ENCODE results near the gene C1orf185.
"Not testable (repeated sequence)": the region's sequence is repeated elsewhere in the genome, so short reads cannot be mapped to it uniquely, and the experiment has no call there.

Gene C1orf185

DNA sequence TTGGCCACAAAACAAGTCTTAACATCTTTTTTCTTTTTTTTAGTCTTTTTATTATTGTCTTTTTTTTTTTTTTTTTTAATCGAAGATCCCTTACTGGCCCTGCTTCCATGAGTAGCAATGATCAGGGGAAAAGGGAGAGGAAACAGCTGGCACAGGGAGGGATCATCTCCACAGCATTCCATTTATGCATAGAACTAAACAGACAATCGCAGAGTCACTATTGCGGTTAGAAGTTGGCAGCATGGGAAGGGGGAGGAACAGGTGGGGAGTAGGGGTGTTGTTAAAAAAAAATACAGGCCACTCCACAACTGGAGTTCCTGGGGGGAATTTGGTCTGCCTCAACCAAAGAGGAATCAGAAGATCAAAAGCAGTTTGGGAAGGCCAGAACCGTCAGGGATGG lies 55.4 kb downstream of the C1orf185 start:
- H3K4me1 ChIP-seq (ENCODE audit: insufficient read depth, low read length), result no peaks in the 10 kb centered on the region
- H3K4me3 ChIP-seq (ENCODE audit: low read length), result no peak overlapping the region
- no peaks in the 10 kb centered on the region for H3K9me3 ChIP-seq (ENCODE audit: low read length)
- H3K36me3 ChIP-seq (ENCODE audit: insufficient read depth, low read length), result no peaks in the 10 kb centered on the region
- no peak overlapping the region for H2AFZ ChIP-seq (ENCODE audit: low read depth, low read length)
- H3K27me3 ChIP-seq (ENCODE audit: insufficient read depth, low read length), result no peaks in the 10 kb centered on the region

DNA sequence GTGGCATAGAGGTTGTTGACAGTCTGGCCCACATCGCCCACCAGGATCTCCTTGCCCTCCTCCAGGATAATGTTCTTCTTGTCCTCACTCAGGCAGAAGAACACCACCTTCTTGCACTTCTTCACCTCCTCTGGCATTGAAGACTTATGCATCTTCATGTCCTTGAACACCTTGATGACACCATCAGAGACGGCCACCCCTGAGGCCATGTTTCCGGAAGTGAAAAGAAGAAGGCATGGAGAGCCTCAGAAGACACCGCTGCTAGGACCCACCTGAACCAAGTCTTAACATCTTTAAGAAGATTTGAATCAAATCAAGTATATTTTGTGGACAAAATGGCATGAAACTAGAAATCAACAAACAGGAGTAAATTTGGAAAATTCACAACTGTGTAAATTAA lies 56.2 kb downstream of the C1orf185 start:
- H3K9me3 ChIP-seq (ENCODE audit: low read length), result no peaks in the 10 kb centered on the region
- H2AFZ ChIP-seq (ENCODE audit: low read depth, low read length), result no peak overlapping the region
- H3K36me3 ChIP-seq (ENCODE audit: insufficient read depth, low read length), result no peaks in the 10 kb centered on the region
- H3K27me3 ChIP-seq (ENCODE audit: insufficient read depth, low read length), result no peaks in the 10 kb centered on the region
- H3K4me1 ChIP-seq (ENCODE audit: insufficient read depth, low read length), result no peaks in the 10 kb centered on the region
- no peak overlapping the region for H3K4me3 ChIP-seq (ENCODE audit: low read length)

DNA sequence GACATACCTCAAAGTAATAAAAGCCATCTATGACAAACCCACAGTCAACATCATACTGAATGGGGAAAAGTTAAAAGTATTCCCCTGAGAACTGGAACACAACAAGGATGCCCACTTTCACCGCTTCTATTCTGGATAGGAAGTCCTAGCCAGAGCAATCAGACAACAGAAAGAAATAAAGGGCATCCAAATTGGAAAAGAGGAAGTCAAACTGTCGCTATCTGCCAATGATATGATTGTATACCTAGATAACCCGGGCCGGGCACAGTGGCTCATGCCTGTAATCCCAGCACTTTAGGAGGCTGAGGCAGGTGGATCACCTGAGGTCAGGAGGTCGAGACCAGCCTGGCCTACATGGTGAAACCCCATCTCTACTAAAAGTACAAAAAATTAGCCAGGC lies 60.5 kb downstream of the C1orf185 start:
- H2AFZ ChIP-seq (ENCODE audit: low read depth, low read length); H3K9me3 ChIP-seq (ENCODE audit: low read length); H3K27me3 ChIP-seq (ENCODE audit: insufficient read depth, low read length); H3K36me3 ChIP-seq (ENCODE audit: insufficient read depth, low read length); H3K4me3 ChIP-seq (ENCODE audit: low read length); H3K4me1 ChIP-seq (ENCODE audit: insufficient read depth, low read length): not testable (repeated sequence)

DNA sequence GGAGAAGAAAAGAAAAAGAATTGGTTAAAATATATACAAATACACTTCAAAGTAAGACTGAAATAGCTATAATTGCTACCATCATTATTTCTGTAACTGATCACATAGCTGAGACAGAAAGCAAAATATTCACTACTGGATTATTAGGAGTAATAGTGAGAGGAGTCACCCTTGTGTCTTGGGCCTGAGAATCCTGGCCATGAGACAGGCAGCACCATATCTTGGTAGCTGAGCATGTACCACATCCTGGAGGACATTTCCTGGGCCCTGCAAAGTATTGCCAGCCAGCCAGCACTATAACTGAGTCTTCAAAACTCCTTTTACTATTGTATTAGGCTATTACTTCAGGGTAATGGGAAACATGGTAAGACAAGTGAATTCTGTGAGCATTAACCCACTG lies 63.5 kb downstream of the C1orf185 start:
- Histone ChIP-seq H3K36me3 (ENCODE audit: insufficient read depth, low read length) (no peaks in the 10 kb centered on the region), H3K9me3 (ENCODE audit: low read length) (no peaks in the 10 kb centered on the region), H2AFZ (ENCODE audit: low read depth, low read length) (no peak overlapping the region), H3K4me3 (ENCODE audit: low read length) (no peak overlapping the region), H3K4me1 (ENCODE audit: insufficient read depth, low read length) (no peaks in the 10 kb centered on the region), H3K27me3 (ENCODE audit: insufficient read depth, low read length) (no peaks in the 10 kb centered on the region)

DNA sequence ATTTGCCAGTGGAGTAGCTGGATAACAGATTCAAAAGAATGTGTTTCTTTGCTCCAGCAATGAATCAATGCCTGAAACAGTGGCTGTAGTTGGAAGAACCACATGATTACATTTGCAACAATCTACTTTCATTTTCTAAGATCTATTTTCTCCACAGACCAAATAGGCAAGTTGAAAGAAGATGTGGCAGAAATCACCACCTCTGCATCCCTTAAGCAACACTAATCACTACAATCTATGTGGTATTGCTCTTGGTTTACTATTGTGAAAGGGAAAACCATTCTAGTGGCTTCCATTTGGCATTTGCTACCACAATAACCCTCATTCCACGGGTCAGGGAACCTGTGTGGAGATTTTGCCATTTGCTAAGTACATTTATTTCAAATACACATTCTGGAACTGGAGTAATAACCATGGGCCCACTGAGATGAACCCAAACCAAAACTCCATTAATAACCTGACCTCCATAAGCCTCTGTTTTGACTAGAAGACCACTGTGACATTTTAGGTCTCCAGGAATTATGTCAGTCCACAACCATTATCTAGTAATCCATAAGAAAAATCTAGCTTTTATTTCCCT lies 66.3 kb downstream of the C1orf185 start:
- Histone ChIP-seq H3K9me3 (ENCODE audit: low read length) (no peaks in the 10 kb centered on the region), H2AFZ (ENCODE audit: low read depth, low read length) (no peak overlapping the region), H3K36me3 (ENCODE audit: insufficient read depth, low read length) (no peaks in the 10 kb centered on the region), H3K4me3 (ENCODE audit: low read length) (no peak overlapping the region), H3K4me1 (ENCODE audit: insufficient read depth, low read length) (no peaks in the 10 kb centered on the region), H3K27me3 (ENCODE audit: insufficient read depth, low read length) (no peaks in the 10 kb centered on the region)

DNA sequence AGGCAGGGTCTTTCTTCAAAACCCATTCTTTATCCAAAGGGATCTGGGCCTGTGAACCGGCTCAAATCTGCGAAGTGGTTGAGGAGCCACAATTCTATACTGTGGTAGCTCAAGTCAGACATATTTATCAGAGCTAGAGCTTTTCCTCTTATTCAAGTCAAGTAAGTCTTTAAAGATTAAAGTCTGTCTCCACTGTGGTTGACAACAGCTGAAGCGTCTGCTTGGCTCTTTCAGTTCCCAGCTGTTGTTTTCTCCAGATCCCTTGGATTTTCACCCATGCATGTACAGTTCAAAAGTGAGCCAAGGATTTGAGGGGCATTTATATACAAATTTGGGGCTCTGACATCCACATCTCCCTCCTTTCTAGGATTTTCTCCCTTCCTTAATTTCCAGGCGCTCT lies 66.9 kb downstream of the C1orf185 start:
- no peak overlapping the region for H2AFZ ChIP-seq (ENCODE audit: low read depth, low read length)
- no peaks in the 10 kb centered on the region for H3K36me3 ChIP-seq (ENCODE audit: insufficient read depth, low read length)
- no peak overlapping the region for H3K4me3 ChIP-seq (ENCODE audit: low read length)
- no peaks in the 10 kb centered on the region for H3K9me3 ChIP-seq (ENCODE audit: low read length)
- H3K27me3 ChIP-seq (ENCODE audit: insufficient read depth, low read length), result no peaks in the 10 kb centered on the region
- no peaks in the 10 kb centered on the region for H3K4me1 ChIP-seq (ENCODE audit: insufficient read depth, low read length)

DNA sequence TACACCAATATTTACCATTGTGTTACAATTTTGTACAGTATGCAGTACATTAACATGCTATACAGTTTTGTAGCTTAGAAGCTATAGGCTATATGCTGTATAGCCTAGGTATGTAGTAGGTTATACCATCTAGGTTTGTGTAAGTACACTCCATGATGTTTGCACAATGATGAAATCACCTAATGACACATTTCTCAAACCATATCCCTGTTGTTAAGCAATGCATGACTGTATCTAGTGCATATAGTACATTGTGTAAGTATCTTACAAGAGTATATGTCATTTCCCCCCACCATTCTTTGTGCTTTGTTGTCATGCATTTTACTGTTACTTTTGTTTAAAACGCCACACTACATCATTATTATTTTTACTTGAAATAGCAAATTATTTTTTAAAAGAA lies 68.3 kb downstream of the C1orf185 start:
- no peaks in the 10 kb centered on the region for H3K4me1 ChIP-seq (ENCODE audit: insufficient read depth, low read length)
- H3K4me3 ChIP-seq (ENCODE audit: low read length), result no peak overlapping the region
- no peaks in the 10 kb centered on the region for H3K36me3 ChIP-seq (ENCODE audit: insufficient read depth, low read length)
- H2AFZ ChIP-seq (ENCODE audit: low read depth, low read length), result no peak overlapping the region
- H3K9me3 ChIP-seq (ENCODE audit: low read length), result no peaks in the 10 kb centered on the region
- no peaks in the 10 kb centered on the region for H3K27me3 ChIP-seq (ENCODE audit: insufficient read depth, low read length)

DNA sequence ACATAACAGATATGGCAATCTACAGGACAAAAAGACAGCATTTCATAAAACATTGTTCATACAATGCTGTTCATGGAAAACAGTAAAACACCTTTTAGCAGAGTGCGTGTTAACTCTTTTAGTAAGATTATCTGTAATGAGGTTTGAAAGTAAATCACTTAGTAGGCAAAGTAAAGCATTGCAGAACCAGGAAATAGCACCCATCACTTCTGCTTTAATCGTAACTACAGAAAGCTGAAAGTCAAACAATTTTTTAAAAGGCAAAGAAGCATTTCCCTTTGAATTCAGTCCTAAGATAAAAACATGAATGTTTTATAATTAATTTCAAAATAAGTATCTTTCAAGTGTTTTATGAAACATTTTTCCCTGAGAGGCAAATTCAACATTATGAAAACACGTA lies 70.8 kb downstream of the C1orf185 start:
- H3K27me3 ChIP-seq (ENCODE audit: insufficient read depth, low read length), result no peaks in the 10 kb centered on the region

DNA sequence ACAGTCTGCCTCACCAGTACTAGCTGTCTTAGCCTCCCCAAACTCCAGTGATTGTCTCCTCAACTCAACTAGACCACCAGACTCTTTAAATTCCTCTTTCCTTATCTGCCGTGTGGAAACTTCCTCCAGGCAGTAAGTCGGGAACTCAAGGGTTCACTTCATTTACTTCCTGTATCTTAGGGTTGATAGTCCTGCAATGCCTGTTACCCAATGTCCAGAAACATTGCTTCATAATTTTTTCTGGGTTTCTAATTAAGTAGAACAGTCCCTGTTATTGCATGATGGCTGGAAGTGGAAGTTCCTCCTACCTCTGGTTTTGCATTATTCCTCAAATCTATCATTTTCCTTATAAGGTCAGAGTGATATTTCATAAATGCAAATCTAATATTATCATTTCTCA lies 73.2 kb downstream of the C1orf185 start:
- Histone ChIP-seq H3K36me3 (ENCODE audit: insufficient read depth, low read length) (no peaks in the 10 kb centered on the region), H3K9me3 (ENCODE audit: low read length) (no peaks in the 10 kb centered on the region), H2AFZ (ENCODE audit: low read depth, low read length) (no peak overlapping the region), H3K4me1 (ENCODE audit: insufficient read depth, low read length) (no peaks in the 10 kb centered on the region), H3K4me3 (ENCODE audit: low read length) (no peak overlapping the region), H3K27me3 (ENCODE audit: insufficient read depth, low read length) (no peaks in the 10 kb centered on the region)

More for the DNA sequence above, 70.8 kb downstream of the C1orf185 start:
- H3K9me3 ChIP-seq (ENCODE audit: low read length), result no peaks in the 10 kb centered on the region
- no peaks in the 10 kb centered on the region for H3K36me3 ChIP-seq (ENCODE audit: insufficient read depth, low read length)
- H3K4me1 ChIP-seq (ENCODE audit: insufficient read depth, low read length), result no peaks in the 10 kb centered on the region
- H3K4me3 ChIP-seq (ENCODE audit: low read length), result no peak overlapping the region
- no peak overlapping the region for H2AFZ ChIP-seq (ENCODE audit: low read depth, low read length)

DNA sequence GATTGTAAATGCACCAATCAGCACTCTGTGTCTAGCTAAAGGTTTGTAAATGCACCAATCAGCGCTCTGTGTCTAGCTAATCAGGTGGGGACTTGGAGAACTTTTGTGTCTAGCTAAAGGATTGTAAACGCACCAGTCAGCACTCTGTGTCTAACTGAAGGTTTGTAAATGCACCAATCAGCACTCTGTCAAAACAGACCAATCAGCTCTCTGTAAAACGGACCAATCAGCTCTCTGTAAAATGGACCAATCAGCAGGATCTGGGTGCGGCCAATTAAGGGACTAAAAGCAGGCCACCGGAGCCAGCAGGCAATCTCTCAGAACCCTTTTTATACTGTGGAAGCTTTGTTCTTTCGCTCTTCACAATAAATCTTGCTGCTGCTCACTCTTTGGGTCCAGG lies 76.0 kb downstream of the C1orf185 start:
- not testable (repeated sequence) for H3K9me3 ChIP-seq (ENCODE audit: low read length); H2AFZ ChIP-seq (ENCODE audit: low read depth, low read length); H3K4me1 ChIP-seq (ENCODE audit: insufficient read depth, low read length); H3K36me3 ChIP-seq (ENCODE audit: insufficient read depth, low read length); H3K4me3 ChIP-seq (ENCODE audit: low read length); H3K27me3 ChIP-seq (ENCODE audit: insufficient read depth, low read length)

DNA sequence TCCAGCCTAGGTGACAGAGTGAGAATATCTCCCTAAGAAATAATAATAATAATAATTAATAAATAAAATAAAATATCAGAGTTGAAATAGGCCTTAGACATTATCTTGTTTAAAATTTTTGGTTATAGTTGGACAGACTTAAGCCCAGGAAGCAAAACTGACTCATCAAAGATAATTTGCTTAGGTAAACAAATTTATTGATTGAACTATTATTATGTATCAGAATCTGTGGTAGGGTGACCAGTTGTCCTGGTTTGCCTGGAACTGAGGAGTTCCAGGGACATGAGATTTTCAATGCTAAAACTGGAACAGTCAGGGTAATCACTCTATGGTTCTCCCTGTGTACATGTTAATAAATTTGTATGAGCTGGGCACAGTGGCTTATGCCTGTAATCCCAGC lies 86.2 kb downstream of the C1orf185 start:
- Histone ChIP-seq H3K4me3 (ENCODE audit: low read length) (no peak overlapping the region), H2AFZ (ENCODE audit: low read depth, low read length) (no peak overlapping the region), H3K36me3 (ENCODE audit: insufficient read depth, low read length) (no peaks in the 10 kb centered on the region), H3K4me1 (ENCODE audit: insufficient read depth, low read length) (no peaks in the 10 kb centered on the region), H3K9me3 (ENCODE audit: low read length) (no peaks in the 10 kb centered on the region), H3K27me3 (ENCODE audit: insufficient read depth, low read length) (no peaks in the 10 kb centered on the region)

DNA sequence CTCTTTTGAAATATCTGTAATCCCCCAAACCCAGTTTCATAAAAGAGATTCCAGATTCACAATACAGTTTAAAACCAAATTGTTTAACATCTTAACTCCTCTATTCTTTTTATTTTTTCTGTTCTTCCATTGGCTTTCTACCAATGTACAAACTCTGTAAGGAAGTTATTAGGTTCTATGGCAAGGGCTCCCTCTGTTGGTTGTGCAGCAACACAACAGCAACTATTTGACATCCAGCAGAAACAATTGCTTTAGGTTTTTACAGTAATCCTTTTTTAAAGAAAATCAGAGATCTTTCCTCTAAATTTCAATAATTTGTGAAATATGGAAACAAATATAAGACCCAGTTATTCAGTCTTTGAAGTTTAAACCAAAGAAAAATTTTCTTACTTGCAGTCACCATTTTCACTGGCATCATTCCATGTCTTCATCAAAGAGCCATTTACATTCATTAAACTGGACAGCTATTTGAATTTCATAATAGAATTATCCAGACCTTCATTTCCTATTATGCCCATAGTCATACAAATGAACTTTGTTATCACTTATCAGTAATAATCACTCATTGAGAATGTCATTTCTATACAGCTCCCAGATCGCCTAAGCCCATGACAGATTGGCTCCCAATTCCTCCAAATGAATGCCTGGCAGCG lies 87.5 kb downstream of the C1orf185 start:
- Histone ChIP-seq H3K9me3 (ENCODE audit: low read length) (no peaks in the 10 kb centered on the region), H3K4me3 (ENCODE audit: low read length) (no peak overlapping the region), H2AFZ (ENCODE audit: low read depth, low read length) (no peak overlapping the region)

DNA sequence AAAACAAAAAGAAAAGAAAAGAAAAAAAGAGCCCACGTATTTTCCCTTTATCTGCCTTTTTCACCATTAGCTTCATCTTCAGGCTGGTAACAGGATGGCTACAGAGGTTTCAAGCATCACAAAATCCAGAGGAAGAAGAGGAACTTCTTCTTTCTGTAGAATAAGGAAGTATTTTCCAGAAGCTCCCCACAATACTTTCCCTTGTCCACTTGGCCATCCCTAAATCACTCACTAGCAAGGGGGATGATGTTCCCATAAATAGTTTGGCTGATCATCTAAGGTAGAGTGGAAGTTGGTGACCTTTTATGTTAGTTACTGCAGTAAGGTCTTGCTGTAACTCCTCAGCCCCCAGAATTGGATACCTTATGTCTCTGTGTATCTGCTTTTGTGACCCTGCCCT lies 88.9 kb downstream of the C1orf185 start:
- Histone ChIP-seq H3K27me3 (ENCODE audit: insufficient read depth, low read length) (no peaks in the 10 kb centered on the region), H3K36me3 (ENCODE audit: insufficient read depth, low read length) (no peaks in the 10 kb centered on the region), H2AFZ (ENCODE audit: low read depth, low read length) (no peak overlapping the region), H3K4me3 (ENCODE audit: low read length) (no peak overlapping the region), H3K9me3 (ENCODE audit: low read length) (no peaks in the 10 kb centered on the region), H3K4me1 (ENCODE audit: insufficient read depth, low read length) (no peaks in the 10 kb centered on the region)

More for the DNA sequence above, 87.5 kb downstream of the C1orf185 start:
- H3K27me3 ChIP-seq (ENCODE audit: insufficient read depth, low read length), result no peaks in the 10 kb centered on the region
- H3K4me1 ChIP-seq (ENCODE audit: insufficient read depth, low read length), result no peaks in the 10 kb centered on the region
- no peaks in the 10 kb centered on the region for H3K36me3 ChIP-seq (ENCODE audit: insufficient read depth, low read length)

DNA sequence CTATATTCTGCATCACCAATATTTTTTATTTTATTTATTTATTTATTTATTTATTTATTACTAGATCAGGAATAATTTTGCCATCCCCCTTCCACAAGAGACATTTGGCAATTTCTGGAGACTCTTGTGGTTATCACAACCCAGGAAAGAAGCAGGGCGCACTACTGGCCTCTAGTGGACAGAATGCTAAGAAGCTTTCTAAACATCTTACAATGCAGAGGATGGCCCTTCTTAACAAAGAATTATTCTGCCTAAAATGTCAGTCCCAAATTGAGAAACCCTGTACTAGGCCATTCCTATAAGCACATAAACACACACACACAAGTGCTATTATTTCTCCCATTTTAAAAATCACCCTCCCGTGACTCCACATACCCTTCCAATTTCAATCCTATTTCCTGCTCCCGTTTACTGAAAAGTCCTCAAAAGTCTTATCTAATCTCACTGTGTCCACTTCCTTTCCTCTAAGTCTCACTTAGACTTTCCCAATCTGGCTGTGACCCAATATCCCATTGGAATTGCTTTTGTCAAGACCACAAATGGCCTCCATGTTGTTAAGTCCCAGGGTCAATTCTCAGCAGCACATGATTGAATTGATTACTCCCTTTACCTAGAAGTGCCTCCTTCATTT lies 90.3 kb downstream of the C1orf185 start:
- Histone ChIP-seq H3K27me3 (ENCODE audit: insufficient read depth, low read length) (no peaks in the 10 kb centered on the region), H3K9me3 (ENCODE audit: low read length) (no peaks in the 10 kb centered on the region), H3K4me1 (ENCODE audit: insufficient read depth, low read length) (no peaks in the 10 kb centered on the region), H3K4me3 (ENCODE audit: low read length) (no peak overlapping the region), H2AFZ (ENCODE audit: low read depth, low read length) (no peak overlapping the region), H3K36me3 (ENCODE audit: insufficient read depth, low read length) (no peaks in the 10 kb centered on the region)

Data from neuron (in vitro differentiated cells).